Endothelial cell of umbilical vein (primary cell): ENCODE measurements around the gene ZNF81. TPM values are rescaled to one million over a fixed set of nuclear protein-coding genes. Genes with fewer than 3 reads are reported as not detected.

Source experiments
- BruUV-seq: library from RNA; stranded (reverse); fragments of 400-500 nt; replicated peaks from 2 replicates; lab custom pipeline; 2021; lab: Mats Ljungman, UMichigan
- CTCF ChIA-PET: fragments of 300-600, 350-600 bp; sonication (Branson Sonifier 250); formaldehyde crosslinking; loops from one replicate; lab custom pipeline; 2021; ENCODE audit warnings: antibody characterized with exemption, inconsistent platforms; lab: Charles Lee
- POLR2A ChIA-PET: fragments of 300-600, 350-600 bp; sonication (Branson Sonifier 250); formaldehyde crosslinking; loops from one replicate; lab custom pipeline; 2021; ENCODE audit warnings: antibody characterized with exemption, inconsistent platforms; lab: Charles Lee
- DNase-seq: peaks from one replicate; pipeline ENCODE4 v3.0.0-alpha.2; 2011; ENCODE audit warnings: low read depth, low spot score
- FAIRE-seq: peaks from 2 replicates; lab custom pipeline; 2011; peaks lifted over from hg19 to GRCh38; lab: Jason Lieb, UNC
- H2AFZ ChIP-seq: 2 replicates; pipeline ENCODE4 v1.6.0; 2012; ENCODE audit warnings: low read depth, low read length, control low read depth, inconsistent platforms
- H3K27ac ChIP-seq: 2 replicates; pipeline ENCODE4 v1.5.1; 2011; ENCODE audit warnings: low read depth, mild to moderate bottlenecking, control low read depth, low read length, moderate library complexity; ENCODE audit not compliant: insufficient read depth
- H3K27me3 ChIP-seq, 2 experiments: 2 replicates each; pipeline versions ENCODE4 v1.6.0 to v1.6.1; 2011; ENCODE audit warnings: low read length in 2 of 2, mixed read lengths in 1 of 2; ENCODE audit not compliant: control insufficient read depth in 2 of 2, insufficient read depth in 2 of 2
- H3K36me3 ChIP-seq, 2 experiments: 2 replicates in 1 of 2; 3 replicates in 1 of 2; pipeline ENCODE4 v1.5.1; 2011; ENCODE audit warnings: low read length in 2 of 2, mild to moderate bottlenecking in 1 of 2, moderate library complexity in 1 of 2; ENCODE audit not compliant: control insufficient read depth in 2 of 2, insufficient read depth in 2 of 2; ENCODE audit errors: extremely low read depth in 1 of 2
- H3K4me1 ChIP-seq: 3 replicates; pipeline ENCODE4 v1.5.1; 2011; ENCODE audit warnings: mild to moderate bottlenecking, low read length; ENCODE audit not compliant: control insufficient read depth, insufficient read depth; ENCODE audit errors: extremely low read depth
- H3K4me2 ChIP-seq: 2 replicates; pipeline ENCODE4 v1.6.1; 2011; ENCODE audit warnings: low read length, control low read depth, mixed read lengths; ENCODE audit not compliant: insufficient read depth
- H3K4me3 ChIP-seq, 3 experiments: fragments of 200-600 bp in 1 of 3; sonication (generic), shearing (Covaris generic) in 1 of 3; replicated peaks in 1 of 3; 2 replicates each; pipeline ENCODE4 v1.5.1; 2011 to 2016; ENCODE audit warnings: control low read depth in 3 of 3, low read length in 3 of 3, mild to moderate bottlenecking in 2 of 3, inconsistent platforms in 1 of 3, low read depth in 1 of 3, moderate library complexity in 1 of 3; ENCODE audit not compliant: insufficient read depth in 1 of 3
- H3K79me2 ChIP-seq: 2 replicates; pipeline ENCODE4 v1.6.0; 2012; ENCODE audit warnings: low read length, inconsistent platforms; ENCODE audit not compliant: control insufficient read depth, insufficient read depth
- H3K9ac ChIP-seq: replicated peaks from 2 replicates; pipeline ENCODE3; 2011; ENCODE audit warnings: low read length, control low read depth; ENCODE audit not compliant: insufficient read depth; ENCODE audit errors: extremely low read depth
- H3K9me1 ChIP-seq: replicated peaks from 3 replicates; pipeline ENCODE4 v1.6.0; 2011; ENCODE audit warnings: mild to moderate bottlenecking, low read length; ENCODE audit not compliant: control insufficient read depth, insufficient read depth; ENCODE audit errors: extremely low read depth
- H3K9me3 ChIP-seq: replicated peaks from 2 replicates; pipeline ENCODE4 v1.5.1; 2012; ENCODE audit warnings: low read length, inconsistent platforms; ENCODE audit not compliant: control insufficient read depth, insufficient read depth
- H4K20me1 ChIP-seq: replicated peaks from 2 replicates; pipeline ENCODE3; 2011; ENCODE audit warnings: mild to moderate bottlenecking, low read length; ENCODE audit not compliant: control insufficient read depth, insufficient read depth; ENCODE audit errors: extremely low read depth
- EZH2 ChIP-seq: IDR thresholded peaks from 2 replicates; pipeline ENCODE4 v1.6.1; 2012; ENCODE audit warnings: borderline replicate concordance, low read depth, mild to moderate bottlenecking, moderate library complexity, low read length, inconsistent platforms; ENCODE audit not compliant: severe bottlenecking
- FOS ChIP-seq: IDR thresholded peaks from 2 replicates; pipeline ENCODE4 v1.6.1; 2011; ENCODE audit warnings: mild to moderate bottlenecking, low read length, moderate library complexity, borderline replicate concordance; ENCODE audit not compliant: insufficient read depth
- GATA2 ChIP-seq: IDR thresholded peaks from 2 replicates; pipeline ENCODE4 v1.7.0; 2011; ENCODE audit warnings: low read depth, mild to moderate bottlenecking, moderate library complexity, mixed read lengths, low read length; ENCODE audit not compliant: insufficient read length, insufficient read depth
- JUN ChIP-seq: IDR thresholded peaks from 2 replicates; pipeline ENCODE4 v1.6.1; 2011; ENCODE audit warnings: borderline replicate concordance, low read depth; ENCODE audit not compliant: insufficient read length, insufficient read depth
- MYC ChIP-seq: IDR thresholded peaks from one replicate; pipeline ENCODE4 v1.6.1; 2011; ENCODE audit warnings: mild to moderate bottlenecking, low read depth, low read length
- POLR2A ChIP-seq: IDR thresholded peaks from 2 replicates; pipeline ENCODE4 v1.6.1; 2012; ENCODE audit warnings: low read depth, mild to moderate bottlenecking, control low read depth, low read length
- POLR2AphosphoS5 ChIP-seq: IDR thresholded peaks from 2 replicates; pipeline ENCODE4 v1.6.1; 2012; ENCODE audit warnings: low read depth, mild to moderate bottlenecking, control low read depth, low read length, moderate library complexity; ENCODE audit not compliant: insufficient read depth
- dilution Hi-C: fragments of 300-500 bp; cut with MboI; formaldehyde crosslinking; loops from one replicate; pipeline ENCODE4 v1.15.0; 2019; ENCODE audit warnings: low sequenced_read_pairs; ENCODE audit not compliant: extremely low pct_ligation_motif_present
- intact Hi-C: fragments of 100-400 bp; cut with micrococcal nuclease; formaldehyde crosslinking; loops from one replicate; pipeline ENCODE4 v1.10.0; 2022
- polyA plus RNA-seq, 4 experiments: library from polyadenylated mRNA; depleted of rRNA in 3 of 4; stranded (reverse) in 3 of 4; unstranded in 1 of 4; fragments of >200 nt; gene quantifications; 2 replicates each; pipeline versions ENCODE4 v1.2.1 to v1.2.3, GENCODE V29; 2011 to 2012; ENCODE audit warnings: missing spikeins in 1 of 4
- total RNA-seq: library from RNA; stranded (reverse); gene quantifications from 2 replicates; pipeline ENCODE4 v1.2.3, GENCODE V29; 2021
- TF ChIP-seq, protein P1 (sequence below): IDR thresholded peaks from 2 replicates; pipeline ENCODE4 v1.6.1; 2011; ENCODE audit not compliant: insufficient read depth, insufficient read length
- TF ChIP-seq, protein P2 (sequence below), 2 donors: IDR thresholded peaks; 1 replicate in 1 of 2; 2 replicates in 1 of 2; pipeline ENCODE4 v1.5.1; 2011; ENCODE audit warnings: low read length in 2 of 2, mild to moderate bottlenecking in 2 of 2, moderate library complexity in 2 of 2, control low read depth in 1 of 2, inconsistent platforms in 1 of 2, low read depth in 1 of 2; ENCODE audit not compliant: insufficient read depth in 1 of 2; ENCODE audit errors: extremely low read depth in 1 of 2

Gene ZNF81
- total and polyA plus RNA-seq, 2 donors (not counting 3 experiments of a cell fraction or from before 2014, with no cell fraction given), result 2.7 to 6.4 TPM

DNA sequence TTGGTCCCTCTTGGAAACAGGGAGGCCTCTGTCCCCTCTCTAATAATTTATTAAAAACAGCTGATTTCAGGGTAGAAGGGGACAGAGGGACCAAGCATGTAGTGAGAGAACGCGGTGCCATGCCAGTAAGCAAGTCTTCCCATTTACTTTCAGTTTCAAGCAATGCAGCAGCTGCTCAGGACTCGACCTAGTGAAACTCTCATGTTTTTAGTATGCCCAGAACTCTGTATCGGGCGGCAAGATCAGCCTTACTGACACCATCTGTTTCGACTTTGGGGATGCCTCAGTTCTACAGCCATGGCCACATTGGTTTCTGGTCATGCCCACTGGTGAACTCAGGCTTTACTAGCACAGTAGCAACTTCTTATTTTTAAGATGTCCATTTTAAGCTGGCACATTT lies 40.6 kb downstream of the ZNF81 start:
- CTCF ChIA-PET, result no interaction called here
- H4K20me1 ChIP-seq, result no peaks in the 10 kb centered on the region
- H3K79me2 ChIP-seq, result no peaks in the 10 kb centered on the region
- H3K27me3 ChIP-seq, result no peaks in the 10 kb centered on the region
- TF ChIP-seq EZH2 (no peak), FOS (no peak), MYC (no peak), GATA2 (no peak), POLR2AphosphoS5 (no peak), POLR2A (no peak), JUN (no peak)
- TF ChIP-seq, protein P1, sequence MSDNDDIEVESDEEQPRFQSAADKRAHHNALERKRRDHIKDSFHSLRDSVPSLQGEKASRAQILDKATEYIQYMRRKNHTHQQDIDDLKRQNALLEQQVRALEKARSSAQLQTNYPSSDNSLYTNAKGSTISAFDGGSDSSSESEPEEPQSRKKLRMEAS, result no peak
- TF ChIP-seq, protein P2, sequence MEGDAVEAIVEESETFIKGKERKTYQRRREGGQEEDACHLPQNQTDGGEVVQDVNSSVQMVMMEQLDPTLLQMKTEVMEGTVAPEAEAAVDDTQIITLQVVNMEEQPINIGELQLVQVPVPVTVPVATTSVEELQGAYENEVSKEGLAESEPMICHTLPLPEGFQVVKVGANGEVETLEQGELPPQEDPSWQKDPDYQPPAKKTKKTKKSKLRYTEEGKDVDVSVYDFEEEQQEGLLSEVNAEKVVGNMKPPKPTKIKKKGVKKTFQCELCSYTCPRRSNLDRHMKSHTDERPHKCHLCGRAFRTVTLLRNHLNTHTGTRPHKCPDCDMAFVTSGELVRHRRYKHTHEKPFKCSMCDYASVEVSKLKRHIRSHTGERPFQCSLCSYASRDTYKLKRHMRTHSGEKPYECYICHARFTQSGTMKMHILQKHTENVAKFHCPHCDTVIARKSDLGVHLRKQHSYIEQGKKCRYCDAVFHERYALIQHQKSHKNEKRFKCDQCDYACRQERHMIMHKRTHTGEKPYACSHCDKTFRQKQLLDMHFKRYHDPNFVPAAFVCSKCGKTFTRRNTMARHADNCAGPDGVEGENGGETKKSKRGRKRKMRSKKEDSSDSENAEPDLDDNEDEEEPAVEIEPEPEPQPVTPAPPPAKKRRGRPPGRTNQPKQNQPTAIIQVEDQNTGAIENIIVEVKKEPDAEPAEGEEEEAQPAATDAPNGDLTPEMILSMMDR (IDR thresholded peaks at IDR 0.05; ENCODE audit: extremely low read depth in 1 of 2, insufficient read depth in 1 of 2, low read depth in 1 of 2, low read length in 2 of 2), result no peak
- no peaks in the 10 kb centered on the region for H3K9me3 ChIP-seq
- POLR2A ChIA-PET, result no interaction called here
- no peak overlapping the region for H3K4me3 ChIP-seq
- no peak overlapping the region for H3K9ac ChIP-seq
- intact Hi-C loops, result no loop called here
- H3K4me2 ChIP-seq, result no peak overlapping the region
- DNase-seq, result no peak
- H3K27ac ChIP-seq, result no peak overlapping the region
- BruUV-seq, result no TSS peak
- no peak overlapping the region for H2AFZ ChIP-seq
- no peaks in the 10 kb centered on the region for H3K4me1 ChIP-seq
- peak; percentile 52 for FAIRE-seq
- no peaks in the 10 kb centered on the region for H3K9me1 ChIP-seq
- dilution Hi-C loops, result no loop called here
- H3K36me3 ChIP-seq, result no peaks in the 10 kb centered on the region
